ENCODE results near the gene RPS18.

- TF ChIP-seq TEAD4 (IDR thresholded peaks at IDR 0.05) (no peak), CREB1 (IDR thresholded peaks at IDR 0.05; ENCODE audit: low read depth) (no peak), YY1 (IDR thresholded peaks at IDR 0.05; ENCODE audit: low read depth) (no peak), CEBPB (IDR thresholded peaks at IDR 0.05) (no peak)
Observed at GRCh38 chr6:33271117-33271467, 783 bp upstream of the RPS18 start.

Data from Ishikawa (cell line).